Activated naive CD8-positive, alpha-beta T cell treated with anti-CD3 and anti-CD28 coated beads, Interleukin-2, amount 10 ng/mL, durations not matched to agents 7 days and 5 days (primary cell): ENCODE results near the gene E2F1. TPM values are rescaled to one million over a fixed set of nuclear protein-coding genes. Genes with fewer than 3 reads are reported as not detected.

ENCODE experiments used
- ATAC-seq: fragments of 150-1000 bp; cut with Tn5 transposase; one replicate; pipeline ENCODE4 v1.10.0; 2021; ENCODE audit warnings: low read depth, moderate library complexity
- POLR2A ChIA-PET: fragments of 350-600 bp; sonication (Branson Sonifier 250); formaldehyde crosslinking; loops from one replicate; lab custom pipeline; 2021; ENCODE audit warnings: antibody characterized with exemption; lab: Charles Lee
- DNase-seq: peaks from one replicate; pipeline ENCODE4 v3.0.0; 2021
- H3K27ac Mint-ChIP-seq: one replicate; pipeline ENCODE4 v1.8.0; 2022; ENCODE audit warnings: mild to moderate bottlenecking, mixed read lengths
- H3K27me3 Mint-ChIP-seq: one replicate; pipeline ENCODE4 v1.8.0; 2022; ENCODE audit warnings: mild to moderate bottlenecking, moderate library complexity, mixed read lengths
- H3K36me3 Mint-ChIP-seq: one replicate; pipeline ENCODE4 v1.8.0; 2021; ENCODE audit warnings: mild to moderate bottlenecking, mixed read lengths
- H3K4me1 Mint-ChIP-seq: one replicate; pipeline ENCODE4 v1.8.0; 2021; ENCODE audit warnings: mixed read lengths
- H3K4me3 Mint-ChIP-seq: one replicate; pipeline ENCODE4 v1.8.0; 2022; ENCODE audit warnings: mild to moderate bottlenecking, moderate library complexity, mixed read lengths
- H3K9me3 Mint-ChIP-seq: one replicate; pipeline ENCODE4 v1.8.0; 2021; ENCODE audit warnings: mixed read lengths
- total RNA-seq, 2 experiments: library from RNA; stranded (reverse); gene quantifications; one replicate each; pipeline ENCODE4 v1.2.3, GENCODE V29; 2021

E2F1 gene
- total RNA-seq, 2 experiments from 2014 or later: 62.5 to 68.4 TPM

DNA sequence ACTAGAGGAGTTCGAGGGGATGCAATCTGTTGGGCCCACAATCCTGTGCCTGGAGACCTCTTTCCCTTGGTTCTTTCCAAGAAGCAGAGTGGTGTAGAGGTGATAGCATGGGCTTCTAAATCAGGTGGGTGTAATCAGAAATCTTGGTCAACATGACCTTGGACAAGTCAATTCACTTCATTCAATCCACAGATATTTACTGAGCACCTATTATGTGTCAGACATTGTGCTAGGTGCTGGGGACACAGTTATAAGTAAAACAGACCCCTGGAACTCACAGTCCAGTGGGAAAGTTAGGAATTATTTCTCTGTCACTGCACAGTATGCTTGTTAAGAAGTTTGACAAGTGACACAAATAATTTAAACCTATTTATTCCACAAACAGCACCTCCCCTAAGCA lies 3.3 kb upstream of the E2F1 start:
- no peak for ATAC-seq
- Mint-ChIP-seq H3K4me3 (peak overlapping the region; percentile 58), H3K27ac (peak overlapping the region; percentile 94), H3K4me1 (peaks cover 51% of the 10 kb centered on the region), H3K27me3 (no peaks in the 10 kb centered on the region), H3K36me3 (peaks cover 7% of the 10 kb centered on the region), H3K9me3 (no peaks in the 10 kb centered on the region)
- no peak for DNase-seq
- POLR2A ChIA-PET: interaction anchor here (1.0 to 5.8 kb wide), 9 partner anchors 8 to 423 kb away, joined by 3 to 46 read pairs (median 6); partner anchors contain the start of genes ACTL10, EIF2S2, PXMP4 and ZNF341

- Mint-ChIP-seq H3K9me3 (no peaks in the 10 kb centered on the region), H3K4me1 (peaks cover 56% of the 10 kb centered on the region), H3K27me3 (no peaks in the 10 kb centered on the region), H3K36me3 (peaks cover 7% of the 10 kb centered on the region), H3K27ac (peak overlapping the region; percentile 94), H3K4me3 (peak overlapping the region; percentile 0)
- ATAC-seq (no peak), DNase-seq (no peak)
- POLR2A ChIA-PET: interaction anchor here (1.1 to 5.8 kb wide), 7 partner anchors 7 to 43 kb away, joined by 3 to 46 read pairs (median 7); partner anchors contain the start of genes ACTL10, PXMP4 and ZNF341
Observed at GRCh38 chr20:33688938-33689424, 2.8 kb upstream of the E2F1 start.

GRCh38 chr20:33687993-33688937 lies 2.1 kb upstream of the E2F1 start:
- no peaks in the 10 kb centered on the region for H3K9me3 Mint-ChIP-seq
- H3K27ac Mint-ChIP-seq: peak overlapping the region; percentile 94

GRCh38 chr20:33687370-33687915 lies 1.3 kb upstream of the E2F1 start:
- H3K27me3 Mint-ChIP-seq: no peaks in the 10 kb centered on the region
- POLR2A ChIA-PET: interaction anchor here (0.6 to 5.8 kb wide), 8 partner anchors 8 to 425 kb away, joined by 5 to 46 read pairs (median 6); partner anchors contain the start of genes ACTL10, EIF2S2, PXMP4 and ZNF341
- H3K4me1 Mint-ChIP-seq: peaks cover 63% of the 10 kb centered on the region
- peaks cover 10% of the 10 kb centered on the region for H3K36me3 Mint-ChIP-seq
- no peak for ATAC-seq
- no peak overlapping the region for H3K4me3 Mint-ChIP-seq
- no peak overlapping the region for H3K27ac Mint-ChIP-seq
- H3K9me3 Mint-ChIP-seq: no peaks in the 10 kb centered on the region
- DNase-seq: no peak

More at GRCh38 chr20:33687993-33688937, 2.1 kb upstream of the E2F1 start:
- peaks cover 56% of the 10 kb centered on the region for H3K4me1 Mint-ChIP-seq
- H3K4me3 Mint-ChIP-seq: no peak overlapping the region
- POLR2A ChIA-PET: interaction anchor here (1.6 to 5.8 kb wide), 6 partner anchors 9 to 44 kb away, joined by 5 to 46 read pairs (median 8); partner anchors contain the start of genes ACTL10, PXMP4 and ZNF341
- DNase-seq (no peak), ATAC-seq (no peak)
- H3K36me3 Mint-ChIP-seq: peaks cover 7% of the 10 kb centered on the region
- H3K27me3 Mint-ChIP-seq: no peaks in the 10 kb centered on the region

GRCh38 chr20:33686984-33687366 lies 790 bp upstream of the E2F1 start:
- Mint-ChIP-seq H3K9me3 (no peaks in the 10 kb centered on the region), H3K4me1 (peaks cover 65% of the 10 kb centered on the region), H3K27me3 (no peaks in the 10 kb centered on the region), H3K4me3 (peak overlapping the region; percentile 64), H3K36me3 (peaks cover 10% of the 10 kb centered on the region), H3K27ac (peak overlapping the region; percentile 87)
- POLR2A ChIA-PET: interaction anchor here (0.6 to 5.8 kb wide), 6 partner anchors 9 to 425 kb away, joined by 5 to 46 read pairs (median 6); partner anchors contain the start of genes ACTL10, EIF2S2 and PXMP4
- ATAC-seq (no peak), DNase-seq (no peak)

DNA sequence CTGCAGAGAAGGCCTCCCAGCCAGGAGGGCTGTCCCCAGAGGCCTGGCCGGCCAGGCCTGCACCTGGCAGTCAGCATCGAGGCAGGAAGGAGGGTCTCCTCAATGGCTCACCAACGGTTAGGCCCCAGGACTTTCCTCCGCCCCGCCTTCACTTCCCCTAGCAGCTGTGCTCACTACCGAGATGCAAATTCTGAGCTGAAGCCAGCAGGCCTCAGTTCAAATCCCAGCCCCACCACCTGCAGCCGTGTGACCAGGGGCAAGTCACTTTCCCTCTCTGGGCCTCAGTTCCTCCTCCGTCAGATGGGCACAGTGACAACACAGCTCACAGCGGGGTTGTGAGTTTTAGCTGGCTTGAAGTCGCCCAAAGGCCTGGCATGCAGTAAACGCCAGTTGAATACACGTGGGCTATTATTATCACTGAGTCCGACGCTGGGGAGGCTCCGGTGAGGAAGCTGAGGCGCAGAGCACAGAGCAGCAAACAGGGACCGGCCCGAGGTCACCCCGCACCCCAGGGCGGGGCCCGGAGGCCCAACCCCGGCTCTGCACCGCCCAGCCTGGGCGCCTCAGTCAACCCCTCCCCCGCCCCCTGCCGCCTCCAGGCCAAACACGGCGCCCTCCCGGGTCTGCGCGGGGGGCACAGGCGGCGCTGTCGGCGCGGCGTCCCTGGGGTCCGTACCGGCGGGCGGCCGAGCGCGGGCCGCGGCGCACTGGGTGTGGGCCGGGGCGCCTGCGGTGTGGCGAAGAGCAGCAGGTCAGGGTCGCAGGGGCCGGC lies 671 bp downstream of the E2F1 start:
- peak; percentile 50 for ATAC-seq
- Mint-ChIP-seq H3K36me3 (peaks cover 12% of the 10 kb centered on the region), H3K4me3 (peak overlapping the region; percentile 93), H3K4me1 (peaks cover 72% of the 10 kb centered on the region), H3K9me3 (no peaks in the 10 kb centered on the region), H3K27ac (peak overlapping the region; percentile 90), H3K27me3 (no peaks in the 10 kb centered on the region)
- POLR2A ChIA-PET: interaction anchor here (1.0 to 2.8 kb wide), 12 partner anchors 11 to 427 kb away, joined by 3 to 23 read pairs (median 6); partner anchors contain the start of genes ACTL10, CBFA2T2, EIF2S2 and NECAB3
- DNase-seq: peak; percentile 79

DNA sequence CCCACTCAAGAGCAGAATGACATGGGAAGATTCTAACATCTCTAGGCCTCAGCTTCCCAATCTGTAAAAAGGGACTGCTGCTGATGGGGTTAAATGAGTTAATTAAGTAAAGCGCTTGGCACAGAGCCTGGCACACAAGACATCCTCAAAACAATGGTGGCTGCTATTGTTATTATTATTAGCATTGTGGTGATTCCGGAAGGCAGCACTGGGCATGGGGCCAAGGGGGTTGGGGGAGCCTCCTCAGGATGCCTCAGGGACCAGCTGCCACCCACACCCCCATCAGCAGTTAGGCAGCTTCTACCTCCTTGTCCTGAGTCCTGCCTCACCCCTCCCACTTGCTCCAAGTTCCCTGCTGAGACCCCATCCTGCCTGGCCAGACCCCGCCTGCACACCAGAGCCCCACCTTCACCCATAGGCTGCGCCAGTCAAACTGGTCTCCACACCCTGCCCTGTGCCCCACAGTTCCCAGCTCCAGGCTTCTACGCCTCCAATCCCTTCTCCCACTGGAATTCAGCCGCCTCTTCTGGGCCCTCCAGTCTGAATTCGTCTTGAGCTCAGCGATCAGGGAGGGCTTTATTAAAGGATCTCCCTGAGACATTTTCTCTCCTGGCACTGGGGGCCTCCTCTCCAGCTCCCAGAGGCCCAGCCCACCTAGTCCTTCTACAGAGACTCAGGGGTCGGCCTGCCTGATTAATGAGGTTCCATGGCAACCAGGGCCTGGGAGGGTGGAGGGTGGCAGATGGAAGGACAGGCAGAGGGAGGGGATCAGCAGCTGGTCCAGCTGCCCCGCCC lies 1.5 kb downstream of the E2F1 start:
- Mint-ChIP-seq H3K27ac (peak overlapping the region; percentile 90), H3K4me1 (peaks cover 72% of the 10 kb centered on the region), H3K36me3 (peaks cover 13% of the 10 kb centered on the region), H3K27me3 (no peaks in the 10 kb centered on the region), H3K9me3 (no peaks in the 10 kb centered on the region), H3K4me3 (peak overlapping the region; percentile 93)
- DNase-seq (no peak), ATAC-seq (no peak)
- POLR2A ChIA-PET: interaction anchor here (0.5 to 2.8 kb wide), 13 partner anchors 10 to 428 kb away, joined by 3 to 23 read pairs (median 5); partner anchors contain the start of genes ACTL10, CBFA2T2, EIF2S2 and NECAB3

GRCh38 chr20:33681728-33682353 lies 4.3 kb downstream of the E2F1 start:
- Mint-ChIP-seq H3K9me3 (no peaks in the 10 kb centered on the region), H3K27me3 (no peaks in the 10 kb centered on the region), H3K27ac (peak overlapping the region; percentile 81), H3K36me3 (peaks cover 23% of the 10 kb centered on the region), H3K4me1 (peaks cover 59% of the 10 kb centered on the region), H3K4me3 (peak overlapping the region; percentile 49)
- ATAC-seq (no peak), DNase-seq (no peak)
- POLR2A ChIA-PET: interaction anchor here (1.0 to 6.3 kb wide), 5 partner anchors 8 to 191 kb away, joined by 3 to 116 read pairs (median 6); partner anchors contain the start of genes ACTL10 and PXMP4

DNA sequence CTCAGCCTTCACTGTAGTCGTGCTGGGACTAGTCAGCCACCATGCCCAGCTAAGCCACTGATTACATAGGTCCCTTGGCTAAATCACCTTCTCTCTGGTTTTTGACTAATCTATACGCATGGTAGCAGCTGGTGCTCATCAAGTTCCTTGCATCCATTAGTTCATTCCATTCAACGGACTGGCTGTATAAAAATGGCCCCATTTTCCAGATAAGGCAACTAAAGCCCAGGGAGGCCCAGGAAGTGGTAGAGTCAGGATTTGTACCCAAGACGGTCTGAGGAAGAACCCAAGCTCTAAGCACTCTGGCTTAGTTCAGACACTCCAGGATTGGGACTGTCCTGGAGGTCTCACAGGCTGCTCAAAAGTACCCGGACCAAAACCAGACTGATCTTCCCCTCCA lies 4.9 kb downstream of the E2F1 start:
- POLR2A ChIA-PET: interaction anchor here (1.0 to 6.3 kb wide), 5 partner anchors 9 to 191 kb away, joined by 3 to 116 read pairs (median 6); partner anchors contain the start of genes ACTL10 and PXMP4

GRCh38 chr20:33680686-33681085 lies 5.5 kb downstream of the E2F1 start:
- H3K27ac Mint-ChIP-seq: peak overlapping the region; percentile 81
- peaks cover 23% of the 10 kb centered on the region for H3K36me3 Mint-ChIP-seq
- POLR2A ChIA-PET: interaction anchor here (1.4 to 6.3 kb wide), 7 partner anchors 9 to 130 kb away, joined by 4 to 116 read pairs (median 8); partner anchors contain the start of genes ACTL10, PXMP4 and ZNF341
- peaks cover 59% of the 10 kb centered on the region for H3K4me1 Mint-ChIP-seq
- ATAC-seq (no peak), DNase-seq (no peak)
- H3K27me3 Mint-ChIP-seq: no peaks in the 10 kb centered on the region
- no peaks in the 10 kb centered on the region for H3K9me3 Mint-ChIP-seq
- H3K4me3 Mint-ChIP-seq: peak overlapping the region; percentile 49

More for the DNA sequence above, 4.9 kb downstream of the E2F1 start:
- H3K9me3 Mint-ChIP-seq: no peaks in the 10 kb centered on the region
- H3K36me3 Mint-ChIP-seq: peaks cover 23% of the 10 kb centered on the region
- DNase-seq (no peak), ATAC-seq (no peak)
- H3K4me1 Mint-ChIP-seq: peaks cover 55% of the 10 kb centered on the region
- no peaks in the 10 kb centered on the region for H3K27me3 Mint-ChIP-seq
- peak overlapping the region; percentile 81 for H3K27ac Mint-ChIP-seq
- H3K4me3 Mint-ChIP-seq: peak overlapping the region; percentile 49
